GM21737 (cell line): ENCODE data around the gene PLPP2.

ENCODE experiments used
- ATAC-seq: cut with Tn5 transposase; IDR thresholded peaks from one replicate; pipeline ENCODE4 v1.9.1; 2021; ENCODE audit warnings: mild to moderate bottlenecking, moderate library complexity; ENCODE audit not compliant: unreplicated experiment

The PLPP2 gene

GRCh38 chr19:294341-294945, 3.2 kb upstream of the PLPP2 start:
- ATAC-seq = no peak

- ATAC-seq = no peak
Observed at GRCh38 chr19:293436-294110, 2.4 kb upstream of the PLPP2 start.

GRCh38 chr19:292951-293350, 1.7 kb upstream of the PLPP2 start:
- no peak for ATAC-seq

GRCh38 chr19:292281-292884, 1.2 kb upstream of the PLPP2 start:
- no peak for ATAC-seq

GRCh38 chr19:291561-292280, 518 bp upstream of the PLPP2 start:
- no peak for ATAC-seq

- no peak for ATAC-seq
Observed at GRCh38 chr19:290372-291005, 714 bp downstream of the PLPP2 start.

- ATAC-seq = no peak
Observed at GRCh38 chr19:289651-290371, 1.4 kb downstream of the PLPP2 start.

GRCh38 chr19:288911-289310, 2.3 kb downstream of the PLPP2 start:
- no peak for ATAC-seq

GRCh38 chr19:287381-287871, 3.8 kb downstream of the PLPP2 start:
- no peak for ATAC-seq

- ATAC-seq = no peak
Observed at GRCh38 chr19:283395-283794, 7.8 kb downstream of the PLPP2 start.

- no peak for ATAC-seq
Observed at GRCh38 chr19:282501-282900, 8.7 kb downstream of the PLPP2 start.

GRCh38 chr19:281992-282391, 9.2 kb downstream of the PLPP2 start:
- ATAC-seq = no peak

- no peak for ATAC-seq
Observed at GRCh38 chr19:281156-281853, 9.9 kb downstream of the PLPP2 start.

- ATAC-seq = no peak
Observed at GRCh38 chr19:280541-281009, 10.6 kb downstream of the PLPP2 start.

- ATAC-seq = no peak
Observed at GRCh38 chr19:279656-280055, 11.5 kb downstream of the PLPP2 start.

GRCh38 chr19:279231-279630, 12.0 kb downstream of the PLPP2 start:
- no peak for ATAC-seq

GRCh38 chr19:277581-278165, 13.5 kb downstream of the PLPP2 start:
- no peak for ATAC-seq

- no peak for ATAC-seq
Observed at GRCh38 chr19:277131-277530, 14.1 kb downstream of the PLPP2 start.

GRCh38 chr19:275958-276646, 15.1 kb downstream of the PLPP2 start:
- no peak for ATAC-seq
